Measurements from ENCODE around the gene PCDH9. TPM values are rescaled to one million over a fixed set of nuclear protein-coding genes. Genes with fewer than 3 reads are reported as not detected.

Gene PCDH9
- total and polyA plus RNA-seq, 2 of the 4 experiments (the other 2 are of a cell fraction), result 2.2 to 10.2 TPM

GRCh38 chr13:66563076-66563475, 667.1 kb downstream of the PCDH9 start:
- intact Hi-C loops (cut with micrococcal nuclease) (no loop called here), in situ Hi-C loops (cut with MboI; ENCODE audit: low sequenced_read_pairs) (no loop called here), dilution Hi-C loops (cut with HindIII; ENCODE audit: low sequenced_read_pairs, unreplicated experiment) (no loop called here)
- H3K9me1 ChIP-seq (ENCODE audit: insufficient read depth, low read length), result no peaks in the 10 kb centered on the region
- H3K4me1 ChIP-seq (ENCODE audit: control insufficient read depth, insufficient read depth, low read length), result peaks cover 3% of the 10 kb centered on the region
- no peak overlapping the region for H2AK5ac ChIP-seq (ENCODE audit: low read depth, low read length)
- no peak for TF ChIP-seq POLR2A (IDR thresholded peaks at IDR 0.05; ENCODE audit: low read depth, low read length)
- TF ChIP-seq FOS (IDR thresholded peaks at IDR 0.05; ENCODE audit: low read depth, low read length), result no peak
- TF ChIP-seq NFE2L2 (IDR thresholded peaks at IDR 0.05; ENCODE audit: low read depth, low read length), result no peak
- no peak for TF ChIP-seq RFX5 (IDR thresholded peaks at IDR 0.05; ENCODE audit: low read depth, low read length)
- TF ChIP-seq CEBPB (IDR thresholded peaks at IDR 0.05; ENCODE audit: low read depth, low read length), result no peak
- no peak for TF ChIP-seq MAZ (IDR thresholded peaks at IDR 0.05; ENCODE audit: borderline replicate concordance, low read depth, low read length)
- TF ChIP-seq, protein P1, sequence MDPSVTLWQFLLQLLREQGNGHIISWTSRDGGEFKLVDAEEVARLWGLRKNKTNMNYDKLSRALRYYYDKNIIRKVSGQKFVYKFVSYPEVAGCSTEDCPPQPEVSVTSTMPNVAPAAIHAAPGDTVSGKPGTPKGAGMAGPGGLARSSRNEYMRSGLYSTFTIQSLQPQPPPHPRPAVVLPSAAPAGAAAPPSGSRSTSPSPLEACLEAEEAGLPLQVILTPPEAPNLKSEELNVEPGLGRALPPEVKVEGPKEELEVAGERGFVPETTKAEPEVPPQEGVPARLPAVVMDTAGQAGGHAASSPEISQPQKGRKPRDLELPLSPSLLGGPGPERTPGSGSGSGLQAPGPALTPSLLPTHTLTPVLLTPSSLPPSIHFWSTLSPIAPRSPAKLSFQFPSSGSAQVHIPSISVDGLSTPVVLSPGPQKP (IDR thresholded peaks at IDR 0.05; ENCODE audit: borderline replicate concordance, low read depth, low read length), result no peak
- no peak for TF ChIP-seq SMC3 (IDR thresholded peaks at IDR 0.05; ENCODE audit: low read depth, low read length)
- TF ChIP-seq RCOR1 (IDR thresholded peaks at IDR 0.05; ENCODE audit: insufficient replicate concordance, low read length), result no peak
- no peak for TF ChIP-seq CTCF (conservative IDR thresholded peaks at IDR 0.05; ENCODE audit: low read depth, low read length)
- no peak for TF ChIP-seq MAFK (IDR thresholded peaks at IDR 0.05; ENCODE audit: low read depth, low read length)
- no peak for TF ChIP-seq MXI1 (IDR thresholded peaks at IDR 0.05; ENCODE audit: borderline replicate concordance, low read depth, low read length)
- no peak for TF ChIP-seq RAD21 (IDR thresholded peaks at IDR 0.05; ENCODE audit: low read length)
- TF ChIP-seq, protein P2, sequence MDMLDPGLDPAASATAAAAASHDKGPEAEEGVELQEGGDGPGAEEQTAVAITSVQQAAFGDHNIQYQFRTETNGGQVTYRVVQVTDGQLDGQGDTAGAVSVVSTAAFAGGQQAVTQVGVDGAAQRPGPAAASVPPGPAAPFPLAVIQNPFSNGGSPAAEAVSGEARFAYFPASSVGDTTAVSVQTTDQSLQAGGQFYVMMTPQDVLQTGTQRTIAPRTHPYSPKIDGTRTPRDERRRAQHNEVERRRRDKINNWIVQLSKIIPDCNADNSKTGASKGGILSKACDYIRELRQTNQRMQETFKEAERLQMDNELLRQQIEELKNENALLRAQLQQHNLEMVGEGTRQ (IDR thresholded peaks at IDR 0.05; ENCODE audit: low read depth, low read length), result no peak
- TF ChIP-seq BHLHE40 (IDR thresholded peaks at IDR 0.05; ENCODE audit: low read depth, low read length), result no peak
- TF ChIP-seq CHD1 (IDR thresholded peaks at IDR 0.05; ENCODE audit: low read depth, low read length), result no peak
- no peak overlapping the region for H2BK120ac ChIP-seq (ENCODE audit: low read depth, low read length)
- no peak overlapping the region for H2BK20ac ChIP-seq (ENCODE audit: low read depth, low read length)
- H4K20me1 ChIP-seq (ENCODE audit: insufficient read depth, low read length), result no peaks in the 10 kb centered on the region
- no TSS peak for BruUV-seq (replicated peaks)
- ChIA-PET CTCF (no interaction called here), POLR2A (ENCODE audit: unreplicated experiment) (no interaction called here)
- no peak overlapping the region for H2AK9ac ChIP-seq (replicated peaks; ENCODE audit: low read depth, low read length, poor library complexity)
- 77 to 100% methylated on average over 1 to 3 of the region's 3 CpGs for WGBS, 2 experiments (ENCODE audit: extremely low coverage in 2 of 2, insufficient read length in 1 of 2)
- no peak overlapping the region for H2BK5ac ChIP-seq (ENCODE audit: low read depth, low read length, poor library complexity, severe bottlenecking)
- no peak overlapping the region for H4K91ac ChIP-seq (ENCODE audit: insufficient read depth, low read depth, low read length)
- ATAC-seq (ENCODE audit: low read depth) (no peak), DNase-seq (peak; percentile 16)
- no peak overlapping the region for H3K9ac ChIP-seq (ENCODE audit: low read depth, low read length)
- no peak overlapping the region for H3K56ac ChIP-seq (ENCODE audit: extremely low read depth, insufficient read depth, low read length)
- H3K36me3 ChIP-seq (ENCODE audit: control insufficient read depth, insufficient read depth, low read length), result no peaks in the 10 kb centered on the region
- H3K14ac ChIP-seq (replicated peaks; ENCODE audit: low read depth, low read length), result no peak overlapping the region
- no peak overlapping the region for H2BK15ac ChIP-seq (ENCODE audit: low read depth, low read length)
- H3K4ac ChIP-seq (ENCODE audit: low read depth, low read length), result no peak overlapping the region
- no peak overlapping the region for H4K8ac ChIP-seq (ENCODE audit: low read depth in 2 of 2, low read length in 2 of 2)
- no peak overlapping the region for H4K5ac ChIP-seq (ENCODE audit: low read depth, low read length)
- H3K4me3 ChIP-seq (ENCODE audit: insufficient read depth, low read depth, low read length), result no peak overlapping the region
- H2AFZ ChIP-seq (replicated peaks; ENCODE audit: low read length, poor library complexity), result no peak overlapping the region
- no peaks in the 10 kb centered on the region for H3K79me1 ChIP-seq (ENCODE audit: low read depth in 1 of 2, low read length in 2 of 2)
- no peaks in the 10 kb centered on the region for H3K9me3 ChIP-seq (ENCODE audit: control insufficient read depth, insufficient read depth, low read length)
- H3K4me2 ChIP-seq (ENCODE audit: low read depth, low read length), result no peak overlapping the region
- no peaks in the 10 kb centered on the region for H3K27me3 ChIP-seq (ENCODE audit: control insufficient read depth, insufficient read depth, low read length)
- H3K18ac ChIP-seq (ENCODE audit: low read depth, low read length), result no peak overlapping the region
- H3K23ac ChIP-seq (ENCODE audit: low read depth, low read length), result no peak overlapping the region
- no peak overlapping the region for H3K27ac ChIP-seq (ENCODE audit: insufficient read depth, low read length)

All from IMR-90 (cell line).